IMR-90 (cell line): ENCODE data around the gene KRT86. TPM values are rescaled to one million over a fixed set of nuclear protein-coding genes. Genes with fewer than 3 reads are reported as not detected.

ENCODE experiments used
- ATAC-seq: fragments of 200-7000 bp; cut with Tn5 transposase; 2 replicates; pipeline ENCODE4 v1.9.1; 2020; ENCODE audit warnings: low read depth, mild to moderate bottlenecking, moderate library complexity
- BruUV-seq: library from RNA; stranded (reverse); fragments of 400-500 nt; replicated peaks from 2 replicates; lab custom pipeline; 2021; lab: Mats Ljungman, UMichigan
- CTCF ChIA-PET: fragments of 300-600 bp; formaldehyde crosslinking; extraction: SDS; loops from one replicate; lab custom pipeline; 2021; ENCODE audit warnings: antibody characterized with exemption; lab: Yijun Ruan, JAX
- POLR2A ChIA-PET: fragments of 300-600 bp; sonication (Branson Sonifier 250); formaldehyde crosslinking; loops from one replicate; lab custom pipeline; 2022; ENCODE audit warnings: antibody characterized with exemption; ENCODE audit not compliant: unreplicated experiment; lab: Charles Lee
- DNase-seq: peaks from one replicate; pipeline ENCODE4 v3.0.0; 2013
- H2AFZ ChIP-seq: replicated peaks from 2 replicates; pipeline ENCODE3; 2013; ENCODE audit warnings: low read length, mild to moderate bottlenecking; ENCODE audit not compliant: poor library complexity
- H2AK5ac ChIP-seq: 2 replicates; pipeline ENCODE4 v1.6.1; 2013; ENCODE audit warnings: low read depth, low read length, inconsistent platforms
- H2AK9ac ChIP-seq: replicated peaks from 2 replicates; pipeline ENCODE3; 2013; ENCODE audit warnings: mild to moderate bottlenecking, low read depth, low read length, moderate library complexity; ENCODE audit not compliant: poor library complexity
- H2BK120ac ChIP-seq: 2 replicates; pipeline ENCODE4 v1.6.1; 2013; ENCODE audit warnings: low read depth, low read length, inconsistent platforms
- H2BK15ac ChIP-seq: 3 replicates; pipeline ENCODE4 v1.6.1; 2013; ENCODE audit warnings: low read depth, low read length, inconsistent platforms
- H2BK20ac ChIP-seq: 2 replicates; pipeline ENCODE4 v1.6.1; 2013; ENCODE audit warnings: low read depth, mild to moderate bottlenecking, inconsistent platforms, low read length, moderate library complexity
- H2BK5ac ChIP-seq: 2 replicates; pipeline ENCODE4 v1.6.1; 2013; ENCODE audit warnings: mild to moderate bottlenecking, low read depth, low read length, inconsistent platforms; ENCODE audit not compliant: poor library complexity, severe bottlenecking
- H3K14ac ChIP-seq: replicated peaks from 2 replicates; pipeline ENCODE4 v1.6.1; 2013; ENCODE audit warnings: low read depth, low read length, inconsistent platforms
- H3K18ac ChIP-seq: 2 replicates; pipeline ENCODE4 v1.6.1; 2013; ENCODE audit warnings: low read depth, low read length, control low read depth
- H3K23ac ChIP-seq: 2 replicates; pipeline ENCODE4 v1.6.1; 2013; ENCODE audit warnings: low read depth, low read length, inconsistent platforms
- H3K27ac ChIP-seq: 2 replicates; pipeline ENCODE4 v1.5.1; 2013; ENCODE audit warnings: mild to moderate bottlenecking, control low read depth, low read length; ENCODE audit not compliant: insufficient read depth
- H3K27me3 ChIP-seq: 2 replicates; pipeline ENCODE4 v1.6.1; 2013; ENCODE audit warnings: low read length; ENCODE audit not compliant: control insufficient read depth, insufficient read depth
- H3K36me3 ChIP-seq: 2 replicates; pipeline ENCODE4 v1.6.1; 2013; ENCODE audit warnings: low read length, mixed read lengths; ENCODE audit not compliant: control insufficient read depth, insufficient read depth
- H3K4ac ChIP-seq: 2 replicates; pipeline ENCODE4 v1.6.1; 2013; ENCODE audit warnings: low read depth, low read length, inconsistent platforms
- H3K4me1 ChIP-seq: 2 replicates; pipeline ENCODE4 v1.6.1; 2013; ENCODE audit warnings: low read length, mixed read lengths; ENCODE audit not compliant: control insufficient read depth, insufficient read depth
- H3K4me2 ChIP-seq: 2 replicates; pipeline ENCODE4 v1.6.1; 2013; ENCODE audit warnings: low read depth, mild to moderate bottlenecking, control low read depth, low read length, moderate library complexity
- H3K4me3 ChIP-seq: 2 replicates; pipeline ENCODE4 v1.5.1; 2013; ENCODE audit warnings: low read depth, mild to moderate bottlenecking, control low read depth, low read length, moderate library complexity; ENCODE audit not compliant: insufficient read depth
- H3K56ac ChIP-seq: 2 replicates; pipeline ENCODE4 v1.6.1; 2013; ENCODE audit warnings: low read length, inconsistent platforms; ENCODE audit not compliant: insufficient read depth; ENCODE audit errors: extremely low read depth
- H3K79me1 ChIP-seq, 2 experiments: 2 replicates each; pipeline ENCODE4 v1.6.1; 2013; ENCODE audit warnings: low read length in 2 of 2, inconsistent platforms in 1 of 2, low read depth in 1 of 2
- H3K9ac ChIP-seq: 2 replicates; pipeline ENCODE4 v1.6.1; 2013; ENCODE audit warnings: low read depth, low read length, control low read depth
- H3K9me1 ChIP-seq: 2 replicates; pipeline ENCODE4 v1.6.1; 2013; ENCODE audit warnings: low read length, inconsistent platforms; ENCODE audit not compliant: insufficient read depth
- H3K9me3 ChIP-seq: 2 replicates; pipeline ENCODE4 v1.6.1; 2013; ENCODE audit warnings: low read length; ENCODE audit not compliant: control insufficient read depth, insufficient read depth
- H4K20me1 ChIP-seq: 2 replicates; pipeline ENCODE4 v1.6.1; 2013; ENCODE audit warnings: low read length, inconsistent platforms; ENCODE audit not compliant: insufficient read depth
- H4K5ac ChIP-seq: 2 replicates; pipeline ENCODE4 v1.6.1; 2013; ENCODE audit warnings: mild to moderate bottlenecking, low read depth, low read length, control low read depth
- H4K8ac ChIP-seq, 2 experiments: 2 replicates each; pipeline ENCODE4 v1.6.1; 2013; ENCODE audit warnings: low read depth in 2 of 2, low read length in 2 of 2, control low read depth in 1 of 2, inconsistent platforms in 1 of 2
- H4K91ac ChIP-seq: 2 replicates; pipeline ENCODE4 v1.6.1; 2013; ENCODE audit warnings: low read depth, low read length, inconsistent platforms; ENCODE audit not compliant: insufficient read depth
- POLR2A ChIP-seq: IDR thresholded peaks from 2 replicates; pipeline ENCODE4 v1.6.1; 2012; ENCODE audit warnings: mild to moderate bottlenecking, low read depth, low read length
- WGBS, 2 experiments: methylation state at CpG; one replicate each; pipeline versions ENCODE4 v1.1.5 to v1.1.7; 2013; ENCODE audit warnings: missing lambda C conversion rate in 2 of 2; ENCODE audit not compliant: insufficient read length in 1 of 2; ENCODE audit errors: extremely low coverage in 2 of 2; 5-methylcytosine and 5-hydroxymethylcytosine counted together
- dilution Hi-C: fragments of 300-500 bp; cut with HindIII; formaldehyde crosslinking; loops from one replicate; pipeline ENCODE4 v1.14.3; 2018; ENCODE audit warnings: low sequenced_read_pairs; ENCODE audit not compliant: unreplicated experiment
- in situ Hi-C: fragments of 300-500 bp; cut with MboI; formaldehyde crosslinking; loops from 3 replicates; pipeline ENCODE4 v1.14.3; 2019; ENCODE audit warnings: low sequenced_read_pairs, inconsistent platforms, mixed read lengths
- intact Hi-C: fragments of 100-400 bp; cut with micrococcal nuclease; formaldehyde crosslinking; loops from 2 replicates; pipeline ENCODE4 v1.10.0; 2022
- polyA plus RNA-seq, 3 experiments: library from polyadenylated mRNA; depleted of rRNA; stranded (reverse); fragments of >200 nt; gene quantifications; 2 replicates each; pipeline ENCODE4 v1.2.3, GENCODE V29; 2012; ENCODE audit warnings: low replicate concordance in 1 of 3
- total RNA-seq: library from RNA; depleted of rRNA; stranded (reverse); fragments of >200 nt; gene quantifications from 2 replicates; pipeline ENCODE4 v1.2.3, GENCODE V29; 2012
- TF ChIP-seq, protein P1 (sequence below): conservative IDR thresholded peaks from 2 replicates; pipeline ENCODE4 v1.5.1; 2012; ENCODE audit warnings: mild to moderate bottlenecking, low read depth, low read length, improper control_type of control experiment

Gene KRT86
- total and polyA plus RNA-seq, 2 of the 4 experiments (the other 2 are of a cell fraction) = not detected

DNA sequence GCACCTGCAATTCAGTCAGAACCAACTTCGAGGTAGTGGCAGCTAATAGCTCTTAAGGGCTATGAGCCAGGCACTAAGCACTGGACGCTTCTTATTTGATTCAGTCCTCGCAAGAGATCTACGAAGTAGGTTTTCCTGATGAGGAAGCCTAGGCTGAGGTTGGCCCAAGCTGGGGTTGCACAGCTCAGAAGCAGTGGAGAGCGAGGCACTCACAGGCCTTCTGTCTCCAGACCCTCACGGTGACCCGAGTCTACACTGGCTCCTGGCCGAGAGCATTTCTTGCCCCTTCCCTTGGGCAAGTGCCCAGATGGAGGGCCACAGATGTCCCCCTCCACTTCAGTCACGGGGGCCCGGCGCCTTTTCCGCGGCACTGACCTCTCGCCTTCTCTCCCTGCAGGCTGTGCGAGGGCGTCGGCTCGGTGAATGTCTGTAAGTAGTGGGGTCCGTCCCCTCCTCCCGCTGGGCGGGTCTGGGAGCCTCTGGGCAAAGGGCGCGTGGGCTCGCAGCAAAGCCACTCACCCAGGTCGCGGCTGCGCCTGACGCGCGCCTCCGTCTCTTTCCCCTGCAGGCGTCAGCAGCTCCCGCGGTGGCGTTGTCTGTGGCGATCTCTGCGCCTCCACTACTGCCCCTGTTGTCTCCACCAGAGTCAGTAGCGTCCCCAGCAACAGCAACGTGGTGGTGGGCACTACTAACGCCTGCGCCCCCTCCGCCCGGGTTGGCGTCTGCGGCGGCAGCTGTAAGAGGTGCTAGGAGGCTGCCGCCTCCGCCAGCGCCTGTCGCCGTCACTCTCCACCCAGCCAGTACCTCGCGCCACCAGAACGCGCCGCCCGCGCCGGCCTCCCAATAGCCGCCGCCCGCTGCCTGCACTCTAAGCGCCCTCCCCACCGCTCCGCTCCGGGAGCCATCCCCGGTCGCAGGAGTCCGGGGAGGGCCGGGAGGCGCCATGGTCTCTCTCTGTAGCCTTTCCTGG is 33.7 kb downstream of the KRT86 start:
- peaks cover 2% of the 10 kb centered on the region; the same call in 1 of the 2 replicates for H3K4me1 ChIP-seq
- H3K27ac ChIP-seq = no peak overlapping the region
- no peaks in the 10 kb centered on the region for H4K20me1 ChIP-seq
- H3K4me3 ChIP-seq = peak overlapping the region; percentile 54
- intact Hi-C loops (no loop called here), dilution Hi-C loops (no loop called here), in situ Hi-C loops (no loop called here)
- H3K4me2 ChIP-seq = peak overlapping the region; percentile 91
- no peak overlapping the region for H3K14ac ChIP-seq
- CTCF ChIA-PET = interaction anchor here (1.3 to 1.8 kb wide), 2 partner anchors 8 to 19 kb away, joined by 5 to 9 read pairs; no protein-coding TSS in a partner anchor
- no peak overlapping the region for H4K91ac ChIP-seq
- no peaks in the 10 kb centered on the region for H3K79me1 ChIP-seq
- H4K5ac ChIP-seq = no peak overlapping the region
- peak overlapping the region; percentile 95 for H2AFZ ChIP-seq
- H3K23ac ChIP-seq = peak overlapping the region; percentile 24; the same call in 1 of the 2 replicates
- no peak overlapping the region for H2BK5ac ChIP-seq
- no peaks in the 10 kb centered on the region for H3K9me3 ChIP-seq
- H4K8ac ChIP-seq = no peak overlapping the region; a peak in 1 of 4 replicates
- peak overlapping the region; percentile 68 for H2BK120ac ChIP-seq
- TF ChIP-seq, protein P1, sequence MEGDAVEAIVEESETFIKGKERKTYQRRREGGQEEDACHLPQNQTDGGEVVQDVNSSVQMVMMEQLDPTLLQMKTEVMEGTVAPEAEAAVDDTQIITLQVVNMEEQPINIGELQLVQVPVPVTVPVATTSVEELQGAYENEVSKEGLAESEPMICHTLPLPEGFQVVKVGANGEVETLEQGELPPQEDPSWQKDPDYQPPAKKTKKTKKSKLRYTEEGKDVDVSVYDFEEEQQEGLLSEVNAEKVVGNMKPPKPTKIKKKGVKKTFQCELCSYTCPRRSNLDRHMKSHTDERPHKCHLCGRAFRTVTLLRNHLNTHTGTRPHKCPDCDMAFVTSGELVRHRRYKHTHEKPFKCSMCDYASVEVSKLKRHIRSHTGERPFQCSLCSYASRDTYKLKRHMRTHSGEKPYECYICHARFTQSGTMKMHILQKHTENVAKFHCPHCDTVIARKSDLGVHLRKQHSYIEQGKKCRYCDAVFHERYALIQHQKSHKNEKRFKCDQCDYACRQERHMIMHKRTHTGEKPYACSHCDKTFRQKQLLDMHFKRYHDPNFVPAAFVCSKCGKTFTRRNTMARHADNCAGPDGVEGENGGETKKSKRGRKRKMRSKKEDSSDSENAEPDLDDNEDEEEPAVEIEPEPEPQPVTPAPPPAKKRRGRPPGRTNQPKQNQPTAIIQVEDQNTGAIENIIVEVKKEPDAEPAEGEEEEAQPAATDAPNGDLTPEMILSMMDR = 0 out of 2 replicates have a peak, but pooled peaks have one; percentile 9
- no peak for TF ChIP-seq POLR2A
- no TSS peak for BruUV-seq
- no peak overlapping the region for H3K56ac ChIP-seq
- ATAC-seq (peak; percentile 88), DNase-seq (peak; percentile 11)
- 8% methylated on average over 48 of the region's 71 CpGs; no CpG with 5 or more reads in 1 of the 2 experiments for WGBS, 2 experiments
- H2BK20ac ChIP-seq = no peak overlapping the region
- H3K27me3 ChIP-seq = peaks cover 53% of the 10 kb centered on the region
- H2BK15ac ChIP-seq = no peak overlapping the region
- peak overlapping the region; percentile 87 for H2AK9ac ChIP-seq
- H3K9me1 ChIP-seq = no peaks in the 10 kb centered on the region; the same call in 1 of the 2 replicates
- H2AK5ac ChIP-seq = no peak overlapping the region
- no peak overlapping the region for H3K18ac ChIP-seq
- POLR2A ChIA-PET = interaction anchor here (0.6 kb wide), 1 partner anchor 91 kb away, joined by 6 read pairs; no protein-coding TSS in a partner anchor
- H3K9ac ChIP-seq = peak overlapping the region; percentile 45; the same call in 1 of the 2 replicates
- H3K36me3 ChIP-seq = no peaks in the 10 kb centered on the region
- no peak overlapping the region; the same call in 1 of the 2 replicates for H3K4ac ChIP-seq
